GM23338 (cell line): ENCODE data around the gene FAM83C.

Experiments used
- JUNB ChIP-seq: IDR thresholded peaks from one replicate; pipeline ENCODE4 v1.6.1; 2016; ENCODE audit warnings: antibody characterized with exemption; ENCODE audit not compliant: unreplicated experiment
- POLR2AphosphoS5 ChIP-seq: IDR thresholded peaks from 2 replicates; pipeline ENCODE4 v1.6.1; 2016; ENCODE audit warnings: antibody characterized with exemption, low read depth
- REST ChIP-seq: IDR thresholded peaks from one replicate; pipeline ENCODE4 v1.6.1; 2018; ENCODE audit warnings: antibody characterized with exemption; ENCODE audit not compliant: unreplicated experiment
- TF ChIP-seq, protein P1 (sequence below), 2 experiments: fragments of 200-600 bp in 1 of 2; sonication (generic) in 1 of 2; conservative IDR thresholded peaks; 2 replicates each; pipeline versions ENCODE4 v1.5.1 to v1.6.1; 2016 to 2017; ENCODE audit warnings: antibody characterized with exemption in 2 of 2, low read depth in 2 of 2, mild to moderate bottlenecking in 2 of 2, moderate library complexity in 1 of 2

- TF ChIP-seq REST (no peak), POLR2AphosphoS5 (no peak), JUNB (no peak)
- TF ChIP-seq, protein P1, sequence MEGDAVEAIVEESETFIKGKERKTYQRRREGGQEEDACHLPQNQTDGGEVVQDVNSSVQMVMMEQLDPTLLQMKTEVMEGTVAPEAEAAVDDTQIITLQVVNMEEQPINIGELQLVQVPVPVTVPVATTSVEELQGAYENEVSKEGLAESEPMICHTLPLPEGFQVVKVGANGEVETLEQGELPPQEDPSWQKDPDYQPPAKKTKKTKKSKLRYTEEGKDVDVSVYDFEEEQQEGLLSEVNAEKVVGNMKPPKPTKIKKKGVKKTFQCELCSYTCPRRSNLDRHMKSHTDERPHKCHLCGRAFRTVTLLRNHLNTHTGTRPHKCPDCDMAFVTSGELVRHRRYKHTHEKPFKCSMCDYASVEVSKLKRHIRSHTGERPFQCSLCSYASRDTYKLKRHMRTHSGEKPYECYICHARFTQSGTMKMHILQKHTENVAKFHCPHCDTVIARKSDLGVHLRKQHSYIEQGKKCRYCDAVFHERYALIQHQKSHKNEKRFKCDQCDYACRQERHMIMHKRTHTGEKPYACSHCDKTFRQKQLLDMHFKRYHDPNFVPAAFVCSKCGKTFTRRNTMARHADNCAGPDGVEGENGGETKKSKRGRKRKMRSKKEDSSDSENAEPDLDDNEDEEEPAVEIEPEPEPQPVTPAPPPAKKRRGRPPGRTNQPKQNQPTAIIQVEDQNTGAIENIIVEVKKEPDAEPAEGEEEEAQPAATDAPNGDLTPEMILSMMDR (conservative IDR thresholded peaks at IDR 0.05; ENCODE audit: low read depth in 2 of 2): no peak
Measured at GRCh38 chr20:35279040-35279439, 13.2 kb downstream of the FAM83C start.
